Body of pancreas (tissue), 4 donors: ENCODE data around the gene PAPSS1.

Experiments used
- CTCF ChIP-seq, 7 experiments: fragments of 450-650 bp in 4 of 7; fragments of 200-600 bp in 3 of 7; sonication (generic) in 3 of 7; IDR thresholded peaks; one replicate each; pipeline ENCODE4 v1.5.1; 2016 to 2019; ENCODE audit warnings: antibody characterized with exemption in 7 of 7
- POLR2A ChIP-seq, 3 donors: fragments of 450-650 bp; IDR thresholded peaks; one replicate each; pipeline ENCODE4 v1.6.1; 2016; ENCODE audit warnings: antibody characterized with exemption in 3 of 3, mild to moderate bottlenecking in 2 of 3

- TF ChIP-seq POLR2A (IDR thresholded peaks at IDR 0.05) = no peak
- TF ChIP-seq CTCF (IDR thresholded peaks at IDR 0.05) = no peak
Measured at GRCh38 chr4:107669068-107669467, 51.0 kb downstream of the PAPSS1 start.
